Measurements from ENCODE around the gene ZNF70. TPM values are rescaled to one million over a fixed set of nuclear protein-coding genes. Genes with fewer than 3 reads are reported as not detected.

Gene ZNF70
- total and polyA plus RNA-seq, 2 of the 4 experiments (the other 2 are of a cell fraction) = 2.3 to 4.3 TPM

DNA sequence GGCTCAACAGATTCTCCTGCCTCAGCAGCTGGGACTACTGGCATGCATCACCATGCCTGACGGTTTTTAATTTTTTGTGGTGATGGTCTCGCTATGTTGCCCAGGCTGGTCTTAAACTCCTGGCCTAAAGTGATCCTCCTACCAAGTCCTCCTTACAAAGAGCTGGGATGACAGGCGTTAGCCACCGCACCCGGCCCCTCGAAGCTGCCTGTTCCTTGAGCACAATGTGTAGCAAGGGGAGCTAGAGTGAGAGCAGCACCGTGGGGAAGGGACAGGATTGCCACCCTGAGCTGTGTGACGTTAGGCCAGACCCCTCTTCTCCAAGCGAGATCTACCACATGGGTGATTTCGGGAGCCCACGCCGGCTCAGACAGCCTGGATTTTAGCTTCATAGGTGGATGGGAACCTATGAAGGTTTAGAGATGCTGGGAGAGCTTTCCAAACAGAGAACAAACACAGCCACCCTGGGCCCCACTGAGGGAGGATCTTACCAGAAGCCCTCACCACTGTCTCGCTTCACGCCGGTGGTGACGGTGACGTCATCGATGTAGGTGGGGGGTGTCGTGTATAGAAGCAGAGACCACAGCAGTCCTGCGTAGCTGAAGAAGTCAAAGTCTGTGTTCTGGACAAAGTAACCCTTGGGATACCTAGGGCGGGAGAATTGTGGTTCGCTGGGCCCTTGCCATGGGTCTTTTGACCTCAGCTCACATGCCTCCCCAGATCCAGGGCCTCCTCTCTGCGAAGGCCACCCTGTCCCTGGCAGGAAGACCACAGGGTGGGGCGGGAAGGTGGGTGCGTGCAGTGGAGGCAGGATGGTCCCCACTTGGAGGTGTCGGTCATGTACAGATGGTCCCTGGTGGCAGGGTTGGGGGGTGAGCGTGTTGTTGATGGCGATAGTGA lies 37.0 kb downstream of the ZNF70 start:
- H3K4ac ChIP-seq (ENCODE audit: low read depth, low read length) = no peak overlapping the region
- no peaks in the 10 kb centered on the region for H3K27me3 ChIP-seq (ENCODE audit: control insufficient read depth, insufficient read depth, low read length)
- H3K4me3 ChIP-seq (ENCODE audit: insufficient read depth, low read depth, low read length) = no peak overlapping the region
- POLR2A ChIA-PET (ENCODE audit: unreplicated experiment) = no interaction called here
- no peak overlapping the region for H2BK120ac ChIP-seq (ENCODE audit: low read depth, low read length)
- WGBS, 2 experiments (ENCODE audit: extremely low coverage in 2 of 2, insufficient read length in 1 of 2) = 100% methylated on average over 3 of the region's 28 CpGs; no CpG with 5 or more reads in 1 of the 2 experiments
- no peak overlapping the region for H3K18ac ChIP-seq (ENCODE audit: low read depth, low read length)
- peaks cover 14% of the 10 kb centered on the region for H3K9me1 ChIP-seq (ENCODE audit: insufficient read depth, low read length)
- dilution Hi-C loops (cut with HindIII; ENCODE audit: low sequenced_read_pairs, unreplicated experiment) = no loop called here
- no peak overlapping the region for H2AFZ ChIP-seq (replicated peaks; ENCODE audit: low read length, poor library complexity)
- H3K9ac ChIP-seq (ENCODE audit: low read depth, low read length) = no peak overlapping the region
- no peak overlapping the region for H3K27ac ChIP-seq (ENCODE audit: insufficient read depth, low read length)
- BruUV-seq (replicated peaks) = no TSS peak
- no peak overlapping the region for H2BK20ac ChIP-seq (ENCODE audit: low read depth, low read length)
- CTCF ChIA-PET = no interaction called here
- no peaks in the 10 kb centered on the region for H3K9me3 ChIP-seq (ENCODE audit: control insufficient read depth, insufficient read depth, low read length)
- intact Hi-C loops (cut with micrococcal nuclease) = no loop called here
- H4K5ac ChIP-seq (ENCODE audit: low read depth, low read length) = no peak overlapping the region
- no peak overlapping the region for H2AK9ac ChIP-seq (replicated peaks; ENCODE audit: low read depth, low read length, poor library complexity)
- in situ Hi-C loops (cut with MboI; ENCODE audit: low sequenced_read_pairs) = no loop called here
- H3K79me1 ChIP-seq (ENCODE audit: low read depth in 1 of 2, low read length in 2 of 2) = peaks cover 10 to 35% of the 10 kb centered on the region in 2 experiments
- H3K36me3 ChIP-seq (ENCODE audit: control insufficient read depth, insufficient read depth, low read length) = peaks cover 21% of the 10 kb centered on the region
- no peak overlapping the region for H2AK5ac ChIP-seq (ENCODE audit: low read depth, low read length)
- H4K20me1 ChIP-seq (ENCODE audit: insufficient read depth, low read length) = no peaks in the 10 kb centered on the region
- H3K4me2 ChIP-seq (ENCODE audit: low read depth, low read length) = no peak overlapping the region
- no peak for DNase-seq
- peaks cover 5% of the 10 kb centered on the region; the same call in 1 of the 2 replicates for H3K4me1 ChIP-seq (ENCODE audit: control insufficient read depth, insufficient read depth, low read length)
- H3K14ac ChIP-seq (replicated peaks; ENCODE audit: low read depth, low read length) = no peak overlapping the region
- no peak overlapping the region for H3K23ac ChIP-seq (ENCODE audit: low read depth, low read length)
- H4K91ac ChIP-seq (ENCODE audit: insufficient read depth, low read depth, low read length) = no peak overlapping the region
- ATAC-seq (ENCODE audit: low read depth) = no peak
- H2BK5ac ChIP-seq (ENCODE audit: low read depth, low read length, poor library complexity, severe bottlenecking) = no peak overlapping the region
- no peak overlapping the region for H2BK15ac ChIP-seq (ENCODE audit: low read depth, low read length)
- H4K8ac ChIP-seq (ENCODE audit: low read depth in 2 of 2, low read length in 2 of 2) = no peak overlapping the region
- no peak overlapping the region for H3K56ac ChIP-seq (ENCODE audit: extremely low read depth, insufficient read depth, low read length)
- TF ChIP-seq, protein P1, sequence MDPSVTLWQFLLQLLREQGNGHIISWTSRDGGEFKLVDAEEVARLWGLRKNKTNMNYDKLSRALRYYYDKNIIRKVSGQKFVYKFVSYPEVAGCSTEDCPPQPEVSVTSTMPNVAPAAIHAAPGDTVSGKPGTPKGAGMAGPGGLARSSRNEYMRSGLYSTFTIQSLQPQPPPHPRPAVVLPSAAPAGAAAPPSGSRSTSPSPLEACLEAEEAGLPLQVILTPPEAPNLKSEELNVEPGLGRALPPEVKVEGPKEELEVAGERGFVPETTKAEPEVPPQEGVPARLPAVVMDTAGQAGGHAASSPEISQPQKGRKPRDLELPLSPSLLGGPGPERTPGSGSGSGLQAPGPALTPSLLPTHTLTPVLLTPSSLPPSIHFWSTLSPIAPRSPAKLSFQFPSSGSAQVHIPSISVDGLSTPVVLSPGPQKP (IDR thresholded peaks at IDR 0.05; ENCODE audit: borderline replicate concordance, low read depth, low read length) = no peak
- TF ChIP-seq RFX5 (IDR thresholded peaks at IDR 0.05; ENCODE audit: low read depth, low read length) (no peak), FOS (IDR thresholded peaks at IDR 0.05; ENCODE audit: low read depth, low read length) (no peak), MAZ (IDR thresholded peaks at IDR 0.05; ENCODE audit: borderline replicate concordance, low read depth, low read length) (no peak), MAFK (IDR thresholded peaks at IDR 0.05; ENCODE audit: low read depth, low read length) (no peak), POLR2A (IDR thresholded peaks at IDR 0.05; ENCODE audit: low read depth, low read length) (no peak), RAD21 (IDR thresholded peaks at IDR 0.05; ENCODE audit: low read length) (no peak), BHLHE40 (IDR thresholded peaks at IDR 0.05; ENCODE audit: low read depth, low read length) (no peak), CEBPB (IDR thresholded peaks at IDR 0.05; ENCODE audit: low read depth, low read length) (no peak), NFE2L2 (IDR thresholded peaks at IDR 0.05; ENCODE audit: low read depth, low read length) (no peak), MXI1 (IDR thresholded peaks at IDR 0.05; ENCODE audit: borderline replicate concordance, low read depth, low read length) (no peak), SMC3 (IDR thresholded peaks at IDR 0.05; ENCODE audit: low read depth, low read length) (no peak), RCOR1 (IDR thresholded peaks at IDR 0.05; ENCODE audit: insufficient replicate concordance, low read length) (no peak)
- TF ChIP-seq, protein P2, sequence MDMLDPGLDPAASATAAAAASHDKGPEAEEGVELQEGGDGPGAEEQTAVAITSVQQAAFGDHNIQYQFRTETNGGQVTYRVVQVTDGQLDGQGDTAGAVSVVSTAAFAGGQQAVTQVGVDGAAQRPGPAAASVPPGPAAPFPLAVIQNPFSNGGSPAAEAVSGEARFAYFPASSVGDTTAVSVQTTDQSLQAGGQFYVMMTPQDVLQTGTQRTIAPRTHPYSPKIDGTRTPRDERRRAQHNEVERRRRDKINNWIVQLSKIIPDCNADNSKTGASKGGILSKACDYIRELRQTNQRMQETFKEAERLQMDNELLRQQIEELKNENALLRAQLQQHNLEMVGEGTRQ (IDR thresholded peaks at IDR 0.05; ENCODE audit: low read depth, low read length) = no peak
- TF ChIP-seq, protein P3, sequence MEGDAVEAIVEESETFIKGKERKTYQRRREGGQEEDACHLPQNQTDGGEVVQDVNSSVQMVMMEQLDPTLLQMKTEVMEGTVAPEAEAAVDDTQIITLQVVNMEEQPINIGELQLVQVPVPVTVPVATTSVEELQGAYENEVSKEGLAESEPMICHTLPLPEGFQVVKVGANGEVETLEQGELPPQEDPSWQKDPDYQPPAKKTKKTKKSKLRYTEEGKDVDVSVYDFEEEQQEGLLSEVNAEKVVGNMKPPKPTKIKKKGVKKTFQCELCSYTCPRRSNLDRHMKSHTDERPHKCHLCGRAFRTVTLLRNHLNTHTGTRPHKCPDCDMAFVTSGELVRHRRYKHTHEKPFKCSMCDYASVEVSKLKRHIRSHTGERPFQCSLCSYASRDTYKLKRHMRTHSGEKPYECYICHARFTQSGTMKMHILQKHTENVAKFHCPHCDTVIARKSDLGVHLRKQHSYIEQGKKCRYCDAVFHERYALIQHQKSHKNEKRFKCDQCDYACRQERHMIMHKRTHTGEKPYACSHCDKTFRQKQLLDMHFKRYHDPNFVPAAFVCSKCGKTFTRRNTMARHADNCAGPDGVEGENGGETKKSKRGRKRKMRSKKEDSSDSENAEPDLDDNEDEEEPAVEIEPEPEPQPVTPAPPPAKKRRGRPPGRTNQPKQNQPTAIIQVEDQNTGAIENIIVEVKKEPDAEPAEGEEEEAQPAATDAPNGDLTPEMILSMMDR (conservative IDR thresholded peaks at IDR 0.05; ENCODE audit: low read depth, low read length) = no peak

Measured in IMR-90 (cell line).